Hepatocyte (in vitro differentiated cells): Measurements from ENCODE around the gene SIGLEC5.

ENCODE experiments used
- CTCF ChIP-seq: fragments of 200-600 bp; sonication (generic); IDR thresholded peaks from 2 replicates; pipeline ENCODE4 v1.5.1; 2016; ENCODE audit warnings: antibody characterized with exemption, mild to moderate bottlenecking; ENCODE audit not compliant: poor library complexity
- EZH2 ChIP-seq: fragments of 200-600 bp; sonication (generic); IDR thresholded peaks from 2 replicates; pipeline ENCODE4 v1.6.1; 2016; ENCODE audit warnings: antibody characterized with exemption, mild to moderate bottlenecking, borderline replicate concordance

GRCh38 chr19:51621178-51621577, 9.0 kb downstream of the SIGLEC5 start:
- TF ChIP-seq CTCF, result no peak
- no peak for TF ChIP-seq EZH2
